EH (cell line): Measurements from ENCODE around the gene EP400.

ENCODE experiments used
- DNase-seq: peaks from one replicate; pipeline ENCODE4 v3.0.0-alpha.2; 2015; ENCODE audit warnings: low read depth

Gene EP400

GRCh38 chr12:132019891-132020290 lies 70.1 kb downstream of the EP400 start:
- DNase-seq: no peak

- no peak for DNase-seq
Observed at GRCh38 chr12:132020292-132020691, 70.5 kb downstream of the EP400 start.

- no peak for DNase-seq
Observed at GRCh38 chr12:132021031-132021871, 71.5 kb downstream of the EP400 start.

- no peak for DNase-seq
Observed at GRCh38 chr12:132021965-132022364, 72.2 kb downstream of the EP400 start.

- DNase-seq: no peak
Observed at GRCh38 chr12:132023658-132024057, 73.9 kb downstream of the EP400 start.

GRCh38 chr12:132024758-132025157 lies 75.0 kb downstream of the EP400 start:
- no peak for DNase-seq

GRCh38 chr12:132025526-132025925 lies 75.8 kb downstream of the EP400 start:
- DNase-seq: no peak

GRCh38 chr12:132026061-132026795 lies 76.5 kb downstream of the EP400 start:
- no peak for DNase-seq

- DNase-seq: no peak
Observed at GRCh38 chr12:132026796-132027500, 77.2 kb downstream of the EP400 start.

- no peak for DNase-seq
Observed at GRCh38 chr12:132027636-132028035, 77.9 kb downstream of the EP400 start.

- no peak for DNase-seq
Observed at GRCh38 chr12:132028111-132028510, 78.4 kb downstream of the EP400 start.

- no peak for DNase-seq
Observed at GRCh38 chr12:132029503-132030300, 80.0 kb downstream of the EP400 start.

GRCh38 chr12:132030367-132031038 lies 80.8 kb downstream of the EP400 start:
- DNase-seq: no peak

- peak; percentile 11 for DNase-seq
Observed at GRCh38 chr12:132033627-132034026, 83.9 kb downstream of the EP400 start.

GRCh38 chr12:132036063-132036683 lies 86.4 kb downstream of the EP400 start:
- DNase-seq: no peak

GRCh38 chr12:132040906-132041606 lies 91.3 kb downstream of the EP400 start:
- no peak for DNase-seq

- DNase-seq: no peak
Observed at GRCh38 chr12:132043216-132043615, 93.5 kb downstream of the EP400 start.

- DNase-seq: no peak
Observed at GRCh38 chr12:132043770-132044467, 94.2 kb downstream of the EP400 start.

GRCh38 chr12:132044661-132045412 lies 95.1 kb downstream of the EP400 start:
- no peak for DNase-seq
